GM19043 (cell line): Measurements from ENCODE around the gene PGAM5.

Experiments used
- ATAC-seq: cut with Tn5 transposase; IDR thresholded peaks from one replicate; pipeline ENCODE4 v1.9.1; 2021; ENCODE audit warnings: low read depth; ENCODE audit not compliant: unreplicated experiment

The PGAM5 gene

DNA sequence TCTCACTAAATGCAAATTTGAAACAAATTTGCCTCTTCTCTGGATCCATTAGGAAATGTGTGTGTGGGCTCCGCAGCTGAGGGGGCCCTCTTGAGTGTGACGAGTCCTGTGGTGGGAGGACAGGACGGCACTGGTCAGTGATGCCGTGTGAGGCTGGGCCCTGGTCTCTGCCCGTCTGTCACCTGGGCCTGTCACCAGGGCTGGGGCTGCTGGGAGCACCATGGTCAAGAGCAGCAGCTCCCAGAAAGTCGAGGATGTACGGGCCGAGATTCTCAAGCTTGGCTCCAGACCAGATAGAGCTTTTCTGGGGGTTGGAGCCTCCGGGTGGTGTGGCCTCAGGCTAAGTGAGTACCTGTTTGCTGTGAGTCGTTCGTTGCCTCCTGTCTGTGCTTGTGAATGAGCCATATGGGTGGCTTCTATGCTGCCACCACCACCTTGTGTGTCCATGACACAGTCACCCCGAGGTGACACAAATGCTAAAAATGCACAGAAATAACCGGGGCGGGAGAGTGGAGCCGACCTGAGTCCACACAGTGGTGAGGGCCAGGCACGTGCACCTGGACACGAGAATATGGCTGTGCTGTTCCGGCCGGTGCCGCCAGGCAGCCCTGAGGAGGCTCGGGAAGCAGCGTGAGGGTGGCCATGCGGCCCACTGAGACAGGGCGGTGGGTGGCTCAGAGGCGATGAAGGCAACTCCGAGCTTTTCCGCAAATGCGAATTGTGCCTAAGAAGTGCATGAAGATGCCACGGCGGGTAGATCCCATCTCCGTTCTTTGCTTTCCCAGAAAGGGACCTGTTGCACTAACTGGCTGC is 8.7 kb downstream of the PGAM5 start:
- ATAC-seq, result no peak

GRCh38 chr12:132719954-132720324 is 9.3 kb downstream of the PGAM5 start:
- ATAC-seq, result no peak

DNA sequence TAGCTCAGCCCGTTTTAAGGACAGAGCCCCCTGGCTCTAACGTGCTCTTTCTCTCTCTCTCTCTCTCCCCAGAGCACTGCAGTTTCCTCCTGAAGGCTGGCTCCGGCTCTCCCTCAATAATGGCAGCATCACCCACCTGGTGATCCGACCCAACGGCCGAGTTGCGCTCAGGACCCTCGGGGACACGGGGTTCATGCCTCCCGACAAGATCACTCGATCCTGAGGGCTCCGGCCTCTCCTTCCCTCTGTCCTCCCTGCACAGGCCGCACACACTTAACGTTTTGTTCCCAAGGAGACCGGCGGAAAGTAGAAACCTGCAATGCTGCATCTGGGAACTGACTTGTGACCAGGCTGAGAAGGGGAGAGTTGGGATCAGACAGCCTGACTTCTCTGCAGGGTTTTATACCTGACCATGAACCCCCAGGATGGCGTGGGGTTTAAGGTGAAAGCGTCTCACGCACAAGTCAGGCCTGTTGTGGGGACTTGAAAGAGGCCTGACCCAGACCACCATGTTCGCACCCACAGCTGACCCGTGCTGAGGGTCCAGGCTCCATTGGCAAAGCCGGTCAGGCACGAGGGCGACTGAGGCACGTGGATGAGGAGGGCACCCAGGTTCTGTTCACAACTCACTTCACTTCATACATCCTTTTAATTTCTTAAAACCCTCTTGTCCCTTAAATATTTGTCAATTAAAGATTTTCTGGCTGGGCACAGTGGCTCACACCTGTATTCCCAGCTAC is 10.1 kb downstream of the PGAM5 start:
- ATAC-seq, result no peak

DNA sequence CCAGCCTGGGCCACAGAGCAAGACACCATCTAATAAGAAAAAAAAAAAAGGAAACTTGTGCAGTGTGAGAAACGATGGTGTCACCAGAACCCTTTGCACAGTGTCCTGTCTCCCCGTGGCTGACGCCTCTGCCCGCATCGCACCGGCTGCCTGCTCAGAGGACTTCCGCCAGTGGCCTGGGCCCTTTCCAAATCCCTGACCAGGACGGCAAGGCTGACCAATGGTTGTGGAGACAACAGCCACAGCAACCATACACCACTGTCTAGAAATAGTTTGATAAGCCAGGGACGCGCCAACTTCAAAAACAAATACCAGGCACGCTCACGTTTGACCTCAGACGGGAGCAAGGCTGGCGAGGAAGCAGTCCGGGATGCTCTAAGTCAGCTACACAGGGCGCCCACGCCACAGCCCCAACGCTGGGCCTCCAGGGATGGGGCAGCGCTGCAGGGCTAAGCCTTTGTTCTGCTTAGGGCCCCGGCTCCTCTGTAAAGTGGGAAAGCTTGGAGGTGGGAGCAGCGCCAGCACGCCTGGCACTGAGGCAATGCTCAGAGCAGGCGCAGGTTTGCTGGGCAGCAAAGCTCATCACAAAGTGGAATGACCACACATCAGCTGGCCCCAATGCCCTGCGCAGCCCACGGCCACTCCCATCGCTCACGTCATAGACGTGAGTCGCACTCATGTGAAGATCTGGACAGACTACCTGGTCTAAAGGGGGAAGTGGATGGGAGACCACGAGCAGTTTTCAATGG is 12.5 kb downstream of the PGAM5 start:
- ATAC-seq, result no peak

- no peak for ATAC-seq
These were observed 13.1 kb downstream of the PGAM5 start for GRCh38 chr12:132723764-132724140.

DNA sequence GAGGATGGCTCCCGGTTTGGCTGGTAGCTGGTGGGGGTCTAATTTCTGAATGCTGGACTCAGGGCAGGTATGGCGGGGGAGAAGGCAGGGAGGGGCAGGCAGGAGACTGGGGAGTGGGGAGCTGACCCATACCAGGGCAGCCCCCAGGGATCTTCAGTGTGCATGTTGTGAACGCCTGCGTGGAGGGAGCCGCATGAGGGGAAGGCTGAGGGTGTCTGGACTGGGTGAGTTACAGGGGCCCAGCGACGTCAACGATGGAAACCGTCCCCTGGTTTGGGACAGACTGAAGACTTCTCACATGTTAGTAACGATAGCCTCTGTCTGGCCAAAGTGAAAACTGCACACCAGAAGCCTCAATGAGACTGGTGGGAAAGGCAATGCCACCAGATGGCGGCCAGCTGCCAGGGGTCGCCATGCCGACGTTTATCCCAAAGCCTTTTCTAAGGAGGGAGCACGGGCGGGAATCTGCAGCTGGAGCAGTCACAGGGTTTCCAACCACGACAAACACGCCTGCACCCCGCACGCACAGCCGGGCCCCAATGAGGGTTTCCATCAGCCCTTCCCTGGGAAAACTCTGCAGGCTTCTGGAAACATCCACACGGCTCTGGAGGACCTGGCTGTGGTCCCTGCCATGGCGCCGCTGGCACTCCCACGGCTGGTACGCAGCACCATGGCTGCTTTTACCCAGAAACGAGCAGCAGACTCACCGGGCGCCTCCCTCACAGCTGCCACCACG is 14.0 kb downstream of the PGAM5 start:
- no peak for ATAC-seq

DNA sequence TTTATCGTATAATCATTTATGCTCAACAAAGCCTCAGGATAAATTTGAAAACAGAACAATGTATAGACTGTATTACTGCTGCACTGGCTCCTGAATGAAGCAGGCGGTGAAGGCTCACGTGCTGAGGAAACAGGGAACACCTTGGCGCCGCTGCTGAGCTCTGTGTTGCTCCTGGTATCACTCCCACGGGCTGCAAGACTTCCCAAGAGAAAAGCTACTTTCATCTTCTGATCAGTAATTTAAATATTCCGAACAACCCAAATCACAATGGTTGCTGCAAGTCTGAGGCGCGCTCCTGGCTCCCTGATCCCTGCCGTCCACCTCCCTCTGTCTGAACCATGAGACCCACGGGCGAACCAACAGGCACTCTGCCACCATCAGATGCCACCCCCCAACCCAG is 15.7 kb downstream of the PGAM5 start:
- ATAC-seq, result no peak

- no peak for ATAC-seq
These were observed 16.6 kb downstream of the PGAM5 start for GRCh38 chr12:132727091-132727794.

DNA sequence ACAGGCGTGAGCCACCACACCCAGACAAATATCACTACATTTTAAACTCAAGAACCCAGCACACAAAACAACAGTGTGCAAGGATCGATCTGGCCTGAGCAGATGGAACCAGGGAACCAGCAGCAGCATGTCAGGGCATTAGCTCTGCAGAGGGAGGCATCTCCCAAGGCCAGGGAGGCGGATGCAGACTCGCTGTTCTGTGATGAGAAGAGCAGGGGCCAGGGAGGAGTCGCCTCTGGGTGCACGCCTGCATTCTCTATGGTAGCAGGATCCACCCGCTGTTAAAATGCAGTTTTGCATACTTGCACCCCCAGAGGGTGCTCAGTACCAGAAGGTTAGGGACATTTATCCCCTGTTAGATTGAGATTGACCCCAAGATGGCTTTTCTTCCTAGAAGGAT is 17.9 kb downstream of the PGAM5 start:
- no peak for ATAC-seq

DNA sequence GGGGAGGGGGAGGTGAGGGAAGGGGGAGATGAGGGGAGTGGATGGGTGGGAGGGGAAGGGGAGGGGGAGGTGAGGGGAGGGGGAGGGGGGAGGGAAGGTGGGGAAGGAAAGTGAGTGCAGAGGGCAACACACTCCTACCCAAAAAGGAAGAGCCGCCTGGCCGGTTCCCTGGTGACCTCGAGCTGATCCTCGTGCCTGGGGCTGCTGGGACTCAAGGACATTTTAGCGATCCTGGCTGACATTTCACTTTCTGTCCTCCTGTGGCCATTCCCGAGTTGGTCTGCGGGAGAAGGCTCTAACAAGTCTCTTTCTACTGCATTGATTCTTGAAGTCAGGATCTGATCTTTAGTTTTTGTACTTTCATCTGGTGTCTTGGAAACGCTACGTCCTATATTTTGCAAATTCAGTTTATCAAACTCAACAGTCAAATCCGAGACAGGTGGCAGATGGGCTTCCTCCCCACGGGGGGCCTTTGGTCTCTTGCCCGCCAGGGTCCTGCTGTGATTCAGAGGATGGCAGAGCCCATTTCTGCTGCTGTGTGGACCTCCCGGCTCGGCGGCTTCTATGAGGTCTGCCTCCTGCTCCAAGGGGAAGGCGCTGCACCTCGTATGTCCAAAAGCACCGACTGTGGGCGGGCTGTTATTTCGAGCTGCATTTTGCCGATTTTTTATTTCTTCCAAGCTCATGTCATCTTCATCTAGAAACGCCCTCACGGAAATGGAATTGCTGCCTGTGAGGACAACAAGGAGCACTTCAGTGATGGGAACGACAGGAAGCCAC is 19.1 kb downstream of the PGAM5 start:
- ATAC-seq, result no peak

DNA sequence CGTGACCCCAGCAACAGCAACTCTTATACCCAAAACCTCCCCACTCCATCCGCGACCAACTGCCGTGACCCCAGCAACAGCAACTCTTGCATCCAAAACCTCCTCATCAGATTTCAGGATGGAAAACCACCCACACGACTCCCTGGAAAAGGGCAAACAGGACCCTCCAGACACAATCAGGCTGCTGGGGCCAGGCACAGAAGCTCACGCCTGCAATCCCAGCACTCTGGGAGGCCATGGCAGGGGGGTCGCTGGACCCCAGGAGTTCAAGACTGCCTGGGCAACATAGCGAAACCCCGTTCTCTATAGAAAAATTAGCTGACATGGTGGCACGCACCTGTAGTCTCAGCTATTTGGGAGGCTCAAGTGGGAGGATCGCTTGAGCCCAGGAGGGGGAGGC is 19.7 kb downstream of the PGAM5 start:
- no peak for ATAC-seq

GRCh38 chr12:132731574-132731973 is 20.9 kb downstream of the PGAM5 start:
- no peak for ATAC-seq

DNA sequence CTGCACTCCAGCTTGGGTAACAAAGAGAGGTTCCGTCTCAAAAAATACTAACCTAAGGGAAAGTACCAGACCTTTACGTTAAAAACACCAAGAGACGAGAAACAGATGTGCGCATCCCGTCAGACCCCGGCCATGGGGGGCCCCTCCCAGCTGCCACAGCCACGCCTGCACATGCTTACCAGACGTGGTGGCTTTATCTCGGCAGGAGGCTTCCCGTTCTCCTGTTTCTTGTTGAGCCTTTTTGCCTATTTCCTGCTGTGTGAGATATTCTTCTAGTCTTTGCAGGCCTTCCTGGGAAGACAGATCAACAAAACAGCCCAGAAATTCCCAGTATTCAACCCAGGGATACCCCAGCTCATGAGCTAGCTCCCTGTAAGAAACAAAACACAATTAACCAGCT is 23.6 kb downstream of the PGAM5 start:
- no peak for ATAC-seq

GRCh38 chr12:132735496-132735895 is 24.9 kb downstream of the PGAM5 start:
- ATAC-seq, result no peak

- no peak for ATAC-seq
These were observed 25.7 kb downstream of the PGAM5 start for GRCh38 chr12:132736378-132736777.

- ATAC-seq, result no peak
These were observed 26.3 kb downstream of the PGAM5 start for GRCh38 chr12:132736913-132737312.

DNA sequence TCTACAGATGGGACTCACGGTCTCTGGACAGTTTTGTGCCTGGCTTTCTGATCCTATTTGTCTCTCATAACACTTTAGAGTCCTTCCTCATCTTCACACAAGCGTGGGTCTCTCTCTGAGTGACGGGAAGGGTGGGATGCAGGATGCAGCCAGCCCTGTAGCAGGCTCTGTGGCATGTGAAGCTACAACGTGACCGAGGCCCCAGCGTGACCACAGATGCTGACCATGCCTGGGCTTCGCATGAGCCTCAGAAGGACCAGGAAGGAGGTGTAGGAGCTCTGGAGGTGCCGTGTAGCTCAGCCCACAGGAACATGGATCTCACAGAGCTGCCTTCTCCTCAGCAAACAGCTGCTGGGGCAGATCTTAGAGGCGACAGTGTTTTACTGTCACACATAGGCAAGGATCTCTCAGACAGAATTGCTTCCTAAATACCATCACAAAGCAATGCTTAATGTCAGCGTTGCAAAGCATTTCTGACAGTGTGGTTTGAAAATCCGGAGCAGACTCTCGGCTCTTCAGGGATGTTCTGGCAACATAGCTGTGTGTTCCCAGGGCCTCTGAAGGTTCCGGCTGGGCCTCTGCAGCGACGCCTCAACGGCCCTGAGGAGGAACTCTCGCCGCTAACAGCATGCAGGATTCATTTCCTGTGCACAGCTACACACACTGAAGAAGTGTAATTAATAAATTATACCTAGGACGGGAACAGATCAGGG is 29.1 kb downstream of the PGAM5 start:
- no peak for ATAC-seq

DNA sequence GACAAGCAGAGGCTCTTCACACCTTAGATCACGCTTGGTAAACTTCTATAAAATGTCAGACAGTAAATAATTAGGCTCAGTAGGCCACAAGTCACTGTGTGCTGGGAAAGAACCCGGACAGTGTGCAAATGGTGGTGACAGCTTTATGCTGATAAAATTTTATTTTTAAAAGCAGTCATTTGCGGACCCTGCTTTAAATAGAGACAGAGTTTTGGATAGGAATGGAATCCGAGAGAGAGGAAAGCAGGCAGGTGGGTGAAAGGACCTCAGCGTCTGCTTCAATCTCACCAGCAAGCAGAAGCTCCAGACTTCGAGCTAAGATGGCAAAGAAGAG is 29.6 kb downstream of the PGAM5 start:
- ATAC-seq, result no peak

- ATAC-seq, result no peak
These were observed 30.0 kb downstream of the PGAM5 start for GRCh38 chr12:132740652-132741051.
